Colonic mucosa (tissue), 4 donors: ENCODE data around the gene NPAS1. TPM values are rescaled to one million over a fixed set of nuclear protein-coding genes. Genes with fewer than 3 reads are reported as not detected.

ENCODE experiments used
- DNase-seq: peaks from one replicate; pipeline ENCODE4 v3.0.0-alpha.2; 2020
- H3K27ac ChIP-seq: fragments of 200-600 bp; one replicate; pipeline ENCODE4 v1.8.0; 2021
- H3K27me3 ChIP-seq: fragments of 200-600 bp; one replicate; pipeline ENCODE4 v1.8.0; 2021
- H3K36me3 ChIP-seq: fragments of 200-600 bp; one replicate; pipeline ENCODE4 v1.8.0; 2021
- H3K4me1 ChIP-seq: fragments of 200-600 bp; one replicate; pipeline ENCODE4 v1.8.0; 2021; ENCODE audit warnings: mild to moderate bottlenecking
- H3K4me3 ChIP-seq: fragments of 200-600 bp; one replicate; pipeline ENCODE4 v1.8.0; 2021
- H3K9ac ChIP-seq, 2 donors: one replicate each; pipeline ENCODE4 v1.7.0; 2013; ENCODE audit warnings: control low read depth in 2 of 2, low read depth in 2 of 2, low read length in 2 of 2
- H3K9me3 ChIP-seq: fragments of 200-600 bp; one replicate; pipeline ENCODE4 v1.8.0; 2021
- intact Hi-C: fragments of 100-400 bp; cut with DNase I; formaldehyde crosslinking; loops from one replicate; pipeline ENCODE4 v1.14.1; 2022
- total RNA-seq, 2 donors: library from RNA; stranded (reverse); fragmentation: NEBNext Ultra II Directional in 1 of 2; extraction: Animal tissue kit (Norgen Biotek cat#: 25700) in 1 of 2; gene quantifications; one replicate each; pipeline ENCODE4 v1.2.1, GENCODE V29; 2021
- TF ChIP-seq, protein P1 (sequence below): fragments of 200-600 bp; IDR thresholded peaks from one replicate; pipeline ENCODE4 v1.8.0; 2022; ENCODE audit warnings: antibody characterized with exemption, mild to moderate bottlenecking
- donor health status: healthy.
- donor health status: DM: no; HTN: no; CAD: no.
- donor health status: DM: no; HTN: no; CAD: no.

NPAS1 gene
- total RNA-seq, 2 donors from 2014 or later, result 0.35 to 0.64 TPM

DNA sequence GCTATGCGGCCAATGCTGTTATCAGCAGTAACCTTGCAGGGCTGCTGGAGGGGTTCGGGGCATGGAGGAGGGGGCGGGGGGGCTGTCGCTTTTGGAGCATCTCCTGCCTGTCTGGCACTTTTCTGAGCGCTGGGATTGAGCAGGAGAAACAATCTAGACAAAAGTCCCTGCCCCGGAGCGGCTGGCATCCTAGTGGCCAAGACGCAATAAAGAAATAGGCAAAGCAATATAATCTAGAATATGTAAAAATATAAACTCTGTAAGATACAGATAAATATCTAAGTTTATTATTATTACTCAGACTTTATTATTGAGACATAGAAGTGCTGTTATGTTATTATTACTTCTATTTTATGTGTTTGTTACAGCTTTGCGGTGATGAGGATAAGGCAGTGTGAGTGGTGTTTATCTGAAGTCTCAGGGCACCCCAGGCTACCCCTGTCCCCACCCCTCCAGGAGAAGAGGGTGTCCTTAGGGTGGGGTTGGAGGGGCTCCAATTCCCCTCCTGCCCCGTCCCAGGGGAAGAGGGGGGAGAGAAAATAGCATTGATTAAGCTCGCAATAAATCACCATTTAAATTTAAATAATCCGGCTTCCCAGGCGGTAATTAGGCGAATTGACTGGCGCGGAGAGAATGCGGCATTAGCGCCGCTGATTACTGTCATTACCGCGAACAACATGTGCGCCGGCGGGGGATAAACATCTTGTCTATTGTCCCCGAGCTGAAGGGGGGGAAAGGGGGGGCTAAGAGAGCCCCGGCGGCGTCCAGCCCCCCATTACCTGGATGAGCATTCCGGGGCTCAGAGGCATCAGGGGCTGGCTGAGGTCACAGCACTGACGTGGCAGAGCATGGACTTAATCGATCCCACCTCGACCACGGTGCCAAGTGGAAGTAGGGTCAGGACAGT, 3.2 kb downstream of the NPAS1 start:
- no peaks in the 10 kb centered on the region for H3K9me3 ChIP-seq
- peaks cover 58% of the 10 kb centered on the region for H3K27me3 ChIP-seq
- intact Hi-C loops, result no loop called here
- no peak for DNase-seq
- no peak overlapping the region for H3K4me3 ChIP-seq
- H3K27ac ChIP-seq, result no peak overlapping the region
- peaks cover 15% of the 10 kb centered on the region for H3K4me1 ChIP-seq
- TF ChIP-seq, protein P1, sequence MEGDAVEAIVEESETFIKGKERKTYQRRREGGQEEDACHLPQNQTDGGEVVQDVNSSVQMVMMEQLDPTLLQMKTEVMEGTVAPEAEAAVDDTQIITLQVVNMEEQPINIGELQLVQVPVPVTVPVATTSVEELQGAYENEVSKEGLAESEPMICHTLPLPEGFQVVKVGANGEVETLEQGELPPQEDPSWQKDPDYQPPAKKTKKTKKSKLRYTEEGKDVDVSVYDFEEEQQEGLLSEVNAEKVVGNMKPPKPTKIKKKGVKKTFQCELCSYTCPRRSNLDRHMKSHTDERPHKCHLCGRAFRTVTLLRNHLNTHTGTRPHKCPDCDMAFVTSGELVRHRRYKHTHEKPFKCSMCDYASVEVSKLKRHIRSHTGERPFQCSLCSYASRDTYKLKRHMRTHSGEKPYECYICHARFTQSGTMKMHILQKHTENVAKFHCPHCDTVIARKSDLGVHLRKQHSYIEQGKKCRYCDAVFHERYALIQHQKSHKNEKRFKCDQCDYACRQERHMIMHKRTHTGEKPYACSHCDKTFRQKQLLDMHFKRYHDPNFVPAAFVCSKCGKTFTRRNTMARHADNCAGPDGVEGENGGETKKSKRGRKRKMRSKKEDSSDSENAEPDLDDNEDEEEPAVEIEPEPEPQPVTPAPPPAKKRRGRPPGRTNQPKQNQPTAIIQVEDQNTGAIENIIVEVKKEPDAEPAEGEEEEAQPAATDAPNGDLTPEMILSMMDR, result no peak
- H3K36me3 ChIP-seq, result no peaks in the 10 kb centered on the region
- no peak overlapping the region for H3K9ac ChIP-seq

DNA sequence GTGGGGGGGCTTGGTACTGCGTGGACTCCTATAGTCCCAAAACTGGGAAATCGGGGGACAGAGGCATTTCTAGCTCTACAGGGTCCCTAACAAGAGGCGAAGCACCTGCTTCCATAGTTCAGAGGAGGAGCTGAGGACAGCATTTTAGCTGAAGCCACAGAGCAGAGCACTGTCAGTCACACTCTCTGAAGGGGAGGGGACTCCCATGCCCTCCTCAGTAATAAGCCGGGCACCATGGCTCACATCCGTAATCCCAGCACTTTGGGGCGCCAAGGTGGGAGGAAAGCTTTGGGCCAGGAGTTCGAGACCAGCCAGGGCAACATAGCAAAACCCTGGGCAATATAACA, 3.8 kb downstream of the NPAS1 start:
- TF ChIP-seq, protein P1, result no peak
- Histone ChIP-seq H3K4me1 (peaks cover 15% of the 10 kb centered on the region), H3K4me3 (no peak overlapping the region), H3K9me3 (no peaks in the 10 kb centered on the region), H3K27me3 (peaks cover 64% of the 10 kb centered on the region), H3K36me3 (no peaks in the 10 kb centered on the region), H3K9ac (no peak overlapping the region), H3K27ac (no peak overlapping the region)
- DNase-seq, result no peak
- intact Hi-C loops, result no loop called here

DNA sequence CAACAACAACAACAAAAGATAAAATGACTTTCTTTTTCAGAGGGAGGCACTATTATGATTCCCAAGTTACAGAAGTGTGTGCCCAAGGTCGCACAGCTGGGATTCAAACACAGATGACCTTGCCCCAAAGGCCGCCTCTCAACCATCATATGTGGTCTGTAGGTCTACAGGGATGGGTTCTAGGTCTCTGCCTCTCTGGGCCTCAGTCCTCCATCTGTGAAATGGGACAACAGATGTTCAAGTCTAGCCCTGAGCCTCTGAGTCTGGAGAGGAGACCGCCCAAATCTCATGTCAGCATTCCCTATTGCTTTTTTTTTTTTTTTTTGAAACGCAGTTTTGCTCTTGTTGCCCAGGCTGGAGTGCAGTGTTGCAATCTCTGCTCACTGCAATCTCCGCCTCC, 4.9 kb downstream of the NPAS1 start:
- H3K27ac ChIP-seq, result no peak overlapping the region
- peaks cover 61% of the 10 kb centered on the region for H3K27me3 ChIP-seq
- no peaks in the 10 kb centered on the region for H3K9me3 ChIP-seq
- TF ChIP-seq, protein P1, result no peak
- H3K4me1 ChIP-seq, result peaks cover 15% of the 10 kb centered on the region
- no peak overlapping the region for H3K4me3 ChIP-seq
- DNase-seq, result no peak
- no peak overlapping the region for H3K9ac ChIP-seq
- intact Hi-C loops, result no loop called here
- H3K36me3 ChIP-seq, result no peaks in the 10 kb centered on the region

DNA sequence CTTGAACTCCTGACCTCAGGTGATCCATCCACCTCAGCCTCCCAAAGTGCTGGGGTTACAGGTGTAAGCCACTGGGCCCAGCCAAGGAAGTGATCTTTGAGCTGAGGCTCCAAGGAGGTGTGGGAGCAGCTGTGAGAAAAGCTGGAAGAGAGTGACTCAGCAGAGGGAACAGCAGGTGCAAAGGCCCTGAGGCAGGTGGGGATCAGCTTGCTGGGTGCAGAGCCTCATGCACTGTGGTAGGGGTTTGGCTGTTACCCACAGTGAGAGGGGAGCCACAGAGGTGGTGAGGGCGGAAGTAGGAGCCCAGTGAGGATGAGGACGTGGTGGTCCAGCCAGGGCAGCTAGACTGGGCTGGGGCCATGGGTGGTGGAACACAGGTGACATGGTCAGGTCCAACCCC, 6.5 kb downstream of the NPAS1 start:
- H3K4me1 ChIP-seq, result peaks cover 7% of the 10 kb centered on the region
- intact Hi-C loops, result no loop called here
- H3K4me3 ChIP-seq, result no peak overlapping the region
- H3K36me3 ChIP-seq, result no peaks in the 10 kb centered on the region
- H3K27me3 ChIP-seq, result peaks cover 46% of the 10 kb centered on the region
- TF ChIP-seq, protein P1, result no peak
- no peak overlapping the region for H3K9ac ChIP-seq
- no peak overlapping the region for H3K27ac ChIP-seq
- DNase-seq, result no peak
- no peaks in the 10 kb centered on the region for H3K9me3 ChIP-seq

DNA sequence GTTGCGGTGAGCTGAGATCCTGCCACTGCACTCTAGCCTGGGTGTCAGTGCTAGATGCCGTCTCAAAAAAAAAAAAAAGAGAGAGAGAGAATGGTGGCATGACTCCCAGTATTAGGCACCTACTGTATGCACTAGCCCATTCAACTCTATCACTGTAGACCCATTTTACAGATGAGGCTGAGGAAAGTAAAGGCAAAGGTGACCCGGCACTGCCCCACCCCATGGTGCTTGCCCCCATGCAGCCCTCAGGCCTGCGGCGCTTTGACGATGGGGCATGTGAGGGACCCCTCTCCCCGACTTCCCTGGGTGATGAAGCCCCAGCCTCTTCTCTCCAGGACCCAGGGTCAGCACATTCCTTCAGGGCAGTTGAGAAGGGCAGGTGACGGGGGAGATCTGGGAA, 7.3 kb downstream of the NPAS1 start:
- Histone ChIP-seq H3K9me3 (no peaks in the 10 kb centered on the region), H3K27ac (no peak overlapping the region), H3K36me3 (no peaks in the 10 kb centered on the region), H3K4me3 (no peak overlapping the region), H3K27me3 (peaks cover 38% of the 10 kb centered on the region), H3K4me1 (no peaks in the 10 kb centered on the region), H3K9ac (no peak overlapping the region)
- DNase-seq, result no peak
- intact Hi-C loops, result no loop called here
- TF ChIP-seq, protein P1, result no peak
